CD14-positive monocyte (primary cell): Measurements from ENCODE around the gene TBC1D2. TPM values are rescaled to one million over a fixed set of nuclear protein-coding genes. Genes with fewer than 3 reads are reported as not detected.

Source experiments
- DNase-seq, 3 donors: peaks; one replicate each; pipeline ENCODE4 v3.0.0-alpha.2; 2011 to 2022
- H2AFZ ChIP-seq: 2 replicates; pipeline ENCODE4 v1.6.0; 2012; ENCODE audit warnings: mild to moderate bottlenecking, low read depth, low read length, inconsistent platforms; ENCODE audit not compliant: insufficient read depth, poor library complexity, severe bottlenecking
- H3K27ac ChIP-seq, 2 donors: 1 replicate in 1 of 2; 2 replicates in 1 of 2; pipeline ENCODE4 v1.5.1; 2012 to 2013; ENCODE audit warnings: low read length in 2 of 2, control low read depth in 1 of 2, inconsistent platforms in 1 of 2, low read depth in 1 of 2, mild to moderate bottlenecking in 1 of 2
- H3K27me3 ChIP-seq, 2 donors: one replicate each; pipeline versions ENCODE4 v1.6.0 to v1.6.1; 2011 to 2013; ENCODE audit warnings: low read length in 2 of 2; ENCODE audit not compliant: control insufficient read depth in 2 of 2, insufficient read depth in 2 of 2
- H3K36me3 ChIP-seq, 2 donors: replicated peaks in 1 of 2; 1 replicate in 1 of 2; 2 replicates in 1 of 2; pipeline versions ENCODE4 v1.5.1 to v1.6.1; 2012 to 2013; ENCODE audit warnings: low read length in 2 of 2, control low read depth in 1 of 2, inconsistent platforms in 1 of 2, mild to moderate bottlenecking in 1 of 2; ENCODE audit not compliant: insufficient read depth in 2 of 2, control insufficient read depth in 1 of 2
- H3K4me1 ChIP-seq, 2 donors: 1 replicate in 1 of 2; 2 replicates in 1 of 2; pipeline versions ENCODE4 v1.5.1 to v1.6.1; 2012 to 2013; ENCODE audit warnings: low read length in 2 of 2, control low read depth in 1 of 2, inconsistent platforms in 1 of 2, mild to moderate bottlenecking in 1 of 2, moderate library complexity in 1 of 2; ENCODE audit not compliant: insufficient read depth in 2 of 2, control insufficient read depth in 1 of 2
- H3K4me2 ChIP-seq: replicated peaks from 2 replicates; pipeline ENCODE3; 2012; ENCODE audit warnings: low read length, moderate library complexity, mild to moderate bottlenecking; ENCODE audit not compliant: poor library complexity, severe bottlenecking; ENCODE audit errors: extremely low read depth
- H3K4me3 ChIP-seq, 3 experiments: fragments of 200-600 bp in 1 of 3; sonication (generic) in 1 of 3; replicated peaks in 1 of 3; 1 replicate in 2 of 3; 2 replicates in 1 of 3; pipeline ENCODE4 v1.5.1; 2011 to 2013; ENCODE audit warnings: low read length in 3 of 3, mild to moderate bottlenecking in 3 of 3, control low read depth in 2 of 3, low read depth in 2 of 3, inconsistent platforms in 1 of 3, moderate library complexity in 1 of 3
- H3K79me2 ChIP-seq: 2 replicates; pipeline ENCODE4 v1.6.0; 2012; ENCODE audit warnings: mild to moderate bottlenecking, control low read depth, inconsistent platforms, low read length, moderate library complexity; ENCODE audit not compliant: insufficient read depth
- H3K9ac ChIP-seq: 2 replicates; pipeline ENCODE4 v1.6.0; 2017; ENCODE audit warnings: low read length, mild to moderate bottlenecking; ENCODE audit not compliant: insufficient read depth, poor library complexity, severe bottlenecking
- H3K9me3 ChIP-seq, 2 donors: replicated peaks in 1 of 2; 1 replicate in 1 of 2; 2 replicates in 1 of 2; pipeline versions ENCODE4 v1.5.1 to v1.6.1; 2012 to 2013; ENCODE audit warnings: low read length in 2 of 2, control low read depth in 1 of 2; ENCODE audit not compliant: control insufficient read depth in 1 of 2, insufficient read depth in 1 of 2
- H4K20me1 ChIP-seq: 2 replicates; pipeline ENCODE4 v1.6.0; 2012; ENCODE audit warnings: mild to moderate bottlenecking, low read length, control low read depth, moderate library complexity; ENCODE audit not compliant: insufficient read depth
- H3K27ac Mint-ChIP-seq, 7 donors: one replicate each; pipeline ENCODE4 v1.8.0; 2020; ENCODE audit warnings: mild to moderate bottlenecking in 7 of 7, mixed read lengths in 7 of 7, moderate library complexity in 6 of 7, inconsistent platforms in 2 of 7
- H3K27me3 Mint-ChIP-seq, 3 donors: one replicate each; pipeline ENCODE4 v1.8.0; 2021 to 2022; ENCODE audit warnings: low read depth in 3 of 3, mild to moderate bottlenecking in 3 of 3, mixed read lengths in 3 of 3, moderate library complexity in 3 of 3, inconsistent platforms in 1 of 3
- H3K36me3 Mint-ChIP-seq, 2 donors: one replicate each; pipeline ENCODE4 v1.8.0; 2020; ENCODE audit warnings: mixed read lengths in 2 of 2, inconsistent platforms in 1 of 2, mild to moderate bottlenecking in 1 of 2
- H3K4me1 Mint-ChIP-seq: one replicate; pipeline ENCODE4 v1.8.0; 2020; ENCODE audit warnings: mild to moderate bottlenecking, mixed read lengths
- H3K4me3 Mint-ChIP-seq, 2 donors: one replicate each; pipeline ENCODE4 v1.8.0; 2020; ENCODE audit warnings: mild to moderate bottlenecking in 2 of 2, mixed read lengths in 2 of 2, moderate library complexity in 1 of 2
- H3K9me3 Mint-ChIP-seq, 7 donors: one replicate each; pipeline ENCODE4 v1.8.0; 2020 to 2022; ENCODE audit warnings: mixed read lengths in 7 of 7, mild to moderate bottlenecking in 6 of 7, moderate library complexity in 6 of 7, inconsistent platforms in 2 of 7
- WGBS: methylation state at CpG from one replicate; pipeline ENCODE4 v1.1.5; 2013; ENCODE audit warnings: missing lambda C conversion rate; ENCODE audit not compliant: insufficient coverage; 5-methylcytosine and 5-hydroxymethylcytosine counted together
- intact Hi-C, 2 donors: fragments of 100-400 bp; cut with micrococcal nuclease; formaldehyde crosslinking; loops; one replicate each; pipeline versions ENCODE4 v1.15.0 to v1.15.1; 2023
- polyA plus RNA-seq, 3 donors: library from polyadenylated mRNA; depleted of rRNA in 1 of 3; unstranded in 2 of 3; stranded (reverse) in 1 of 3; fragments of 300-500 nt in 2 of 3; fragments of >200 nt in 1 of 3; fragmentation: Illumina TruSeq in 2 of 3; gene quantifications; 1 replicate in 2 of 3; 2 replicates in 1 of 3; pipeline ENCODE4 v1.2.3, GENCODE V29; 2012 to 2021
- TF ChIP-seq, protein P1 (sequence below): fragments of 200-600 bp; IDR thresholded peaks from one replicate; pipeline ENCODE4 v1.8.0; 2022; ENCODE audit warnings: antibody characterized with exemption, mild to moderate bottlenecking

The TBC1D2 gene
- polyA plus RNA-seq, 3 donors, result 23.2 to 55.7 (median 34.4) TPM

DNA sequence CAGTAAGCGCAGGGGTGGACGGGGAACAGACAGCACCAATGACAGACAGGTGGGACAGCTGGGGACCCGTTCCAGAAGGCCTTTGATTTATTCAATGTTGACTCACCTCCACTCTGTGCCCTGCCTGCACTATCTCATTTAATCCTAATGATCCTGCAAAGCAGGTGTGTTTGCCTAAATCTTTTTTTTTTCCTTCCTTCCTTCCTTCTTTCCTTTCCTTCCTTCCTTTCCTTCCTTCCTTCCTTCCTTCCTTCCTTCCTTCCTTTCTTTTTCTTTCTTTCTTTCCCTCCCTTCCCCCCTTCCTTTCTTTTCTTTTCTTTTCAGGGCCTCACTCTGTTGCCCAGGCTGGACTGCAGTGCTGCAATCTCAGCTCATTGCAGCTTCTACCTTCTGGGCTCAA lies 45.9 kb downstream of the TBC1D2 start:
- Histone ChIP-seq H3K4me1 (no peaks in the 10 kb centered on the region), H3K9ac (no peak overlapping the region), H3K4me3 (no peak overlapping the region), H4K20me1 (peaks cover 70% of the 10 kb centered on the region), H3K9me3 (no peaks in the 10 kb centered on the region), H3K36me3 (peaks cover 86 to 94% of the 10 kb centered on the region in 2 donors), H3K4me2 (no peak overlapping the region), H2AFZ (no peak overlapping the region), H3K79me2 (no peaks in the 10 kb centered on the region), H3K27ac (no peak overlapping the region), H3K27me3 (no peaks in the 10 kb centered on the region)
- H3K27ac Mint-ChIP-seq, result peak overlapping the region in 5 of 7 donors; percentile 4 to 68 (median 30)
- H3K9me3 Mint-ChIP-seq, result no peaks in the 10 kb centered on the region
- H3K4me3 Mint-ChIP-seq, result no peak overlapping the region
- H3K27me3 Mint-ChIP-seq, result peaks cover 0 to 2% (median 0%) of the 10 kb centered on the region in 3 donors
- DNase-seq, result no peak
- intact Hi-C loops, result loop anchor here (5.0 to 10.0 kb wide), 2 partner anchors 132 to 135 kb away; no protein-coding TSS in a partner anchor
- WGBS, result 90% methylated on average over 3 of the region's 3 CpGs
- TF ChIP-seq, protein P1, sequence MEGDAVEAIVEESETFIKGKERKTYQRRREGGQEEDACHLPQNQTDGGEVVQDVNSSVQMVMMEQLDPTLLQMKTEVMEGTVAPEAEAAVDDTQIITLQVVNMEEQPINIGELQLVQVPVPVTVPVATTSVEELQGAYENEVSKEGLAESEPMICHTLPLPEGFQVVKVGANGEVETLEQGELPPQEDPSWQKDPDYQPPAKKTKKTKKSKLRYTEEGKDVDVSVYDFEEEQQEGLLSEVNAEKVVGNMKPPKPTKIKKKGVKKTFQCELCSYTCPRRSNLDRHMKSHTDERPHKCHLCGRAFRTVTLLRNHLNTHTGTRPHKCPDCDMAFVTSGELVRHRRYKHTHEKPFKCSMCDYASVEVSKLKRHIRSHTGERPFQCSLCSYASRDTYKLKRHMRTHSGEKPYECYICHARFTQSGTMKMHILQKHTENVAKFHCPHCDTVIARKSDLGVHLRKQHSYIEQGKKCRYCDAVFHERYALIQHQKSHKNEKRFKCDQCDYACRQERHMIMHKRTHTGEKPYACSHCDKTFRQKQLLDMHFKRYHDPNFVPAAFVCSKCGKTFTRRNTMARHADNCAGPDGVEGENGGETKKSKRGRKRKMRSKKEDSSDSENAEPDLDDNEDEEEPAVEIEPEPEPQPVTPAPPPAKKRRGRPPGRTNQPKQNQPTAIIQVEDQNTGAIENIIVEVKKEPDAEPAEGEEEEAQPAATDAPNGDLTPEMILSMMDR, result no peak
- H3K4me1 Mint-ChIP-seq, result peaks cover 6% of the 10 kb centered on the region
- peaks cover 77 to 88% of the 10 kb centered on the region in 2 donors for H3K36me3 Mint-ChIP-seq

DNA sequence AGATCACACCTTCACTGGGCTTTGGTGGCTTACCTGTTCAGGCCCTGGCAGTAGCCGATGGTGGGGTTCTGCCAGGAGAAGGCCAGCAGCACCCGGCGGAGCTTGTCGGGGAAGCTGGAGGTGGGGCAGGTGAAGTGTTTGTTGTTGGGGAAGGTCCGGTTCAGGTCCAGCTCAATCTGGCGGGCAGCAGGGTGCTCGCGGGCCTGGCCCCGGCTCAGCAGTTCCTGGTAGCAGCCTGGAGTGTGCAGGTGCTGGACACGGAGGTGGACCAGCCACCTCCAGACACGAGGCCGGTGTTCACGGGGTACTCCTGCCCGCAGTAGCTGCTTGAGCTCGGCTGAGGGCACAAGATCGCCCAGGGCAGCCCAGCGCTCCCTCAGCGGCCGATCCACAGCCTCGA lies 46.8 kb downstream of the TBC1D2 start:
- Histone ChIP-seq H4K20me1 (peaks cover 74% of the 10 kb centered on the region), H3K9ac (no peak overlapping the region), H3K27me3 (no peaks in the 10 kb centered on the region), H3K79me2 (no peaks in the 10 kb centered on the region), H3K9me3 (no peaks in the 10 kb centered on the region), H3K27ac (no peak overlapping the region), H3K4me2 (no peak overlapping the region), H3K4me3 (no peak overlapping the region), H2AFZ (no peak overlapping the region), H3K36me3 (peaks cover 88 to 94% of the 10 kb centered on the region in 2 donors), H3K4me1 (no peaks in the 10 kb centered on the region)
- Mint-ChIP-seq H3K36me3 (peaks cover 81 to 91% of the 10 kb centered on the region in 2 donors), H3K4me1 (peaks cover 6% of the 10 kb centered on the region), H3K27me3 (peaks cover 0 to 2% (median 0%) of the 10 kb centered on the region in 3 donors), H3K27ac (peak overlapping the region in 1 of 7 donors; percentile 68), H3K4me3 (no peak overlapping the region), H3K9me3 (no peaks in the 10 kb centered on the region)
- no peak for DNase-seq
- 98% methylated on average over 20 of the region's 20 CpGs for WGBS
- intact Hi-C loops, result loop anchor here (5.0 to 10.0 kb wide), 2 partner anchors 131 to 134 kb away; no protein-coding TSS in a partner anchor
- TF ChIP-seq, protein P1, result no peak
